Liver (tissue), 9 donors: ENCODE data around the gene KCNJ10. TPM values are rescaled to one million over a fixed set of nuclear protein-coding genes. Genes with fewer than 3 reads are reported as not detected.

Experiments used
- DNase-seq: peaks from one replicate; pipeline ENCODE4 v3.0.0-alpha.2; 2017; ENCODE audit warnings: low spot score
- H3K27ac ChIP-seq, 2 donors: one replicate each; pipeline ENCODE4 v1.7.0; 2013; ENCODE audit warnings: inconsistent platforms in 2 of 2, low read length in 2 of 2, control low read depth in 1 of 2, low read depth in 1 of 2, mild to moderate bottlenecking in 1 of 2
- H3K27me3 ChIP-seq, 4 donors: one replicate each; pipeline versions ENCODE4 v1.6.1 to v1.7.0; 2013; ENCODE audit warnings: low read length in 3 of 4, inconsistent platforms in 1 of 4, mild to moderate bottlenecking in 1 of 4, moderate library complexity in 1 of 4; ENCODE audit not compliant: control insufficient read depth in 4 of 4, insufficient read depth in 4 of 4
- H3K36me3 ChIP-seq, 4 donors: one replicate each; pipeline versions ENCODE4 v1.6.1 to v1.7.0; 2013; ENCODE audit warnings: low read length in 3 of 4, mild to moderate bottlenecking in 3 of 4, low read depth in 1 of 4, moderate library complexity in 1 of 4; ENCODE audit not compliant: control insufficient read depth in 4 of 4, insufficient read depth in 3 of 4
- H3K4me1 ChIP-seq, 4 donors: one replicate each; pipeline versions ENCODE4 v1.6.1 to v1.7.0; 2013; ENCODE audit warnings: low read length in 3 of 4, mild to moderate bottlenecking in 3 of 4, moderate library complexity in 1 of 4; ENCODE audit not compliant: control insufficient read depth in 4 of 4, insufficient read depth in 4 of 4
- H3K4me3 ChIP-seq, 3 donors: one replicate each; pipeline versions ENCODE4 v1.6.1 to v1.7.0; 2013; ENCODE audit warnings: low read length in 3 of 3, control low read depth in 1 of 3, low read depth in 1 of 3, mild to moderate bottlenecking in 1 of 3
- H3K9ac ChIP-seq, 2 donors: one replicate each; pipeline ENCODE4 v1.7.0; 2013; ENCODE audit warnings: low read length in 2 of 2, mild to moderate bottlenecking in 2 of 2, moderate library complexity in 2 of 2, control low read depth in 1 of 2, low read depth in 1 of 2
- H3K9me3 ChIP-seq, 4 donors: one replicate each; pipeline versions ENCODE4 v1.6.1 to v1.7.0; 2013; ENCODE audit warnings: low read length in 3 of 4; ENCODE audit not compliant: control insufficient read depth in 4 of 4
- EGR1 ChIP-seq, 2 donors: IDR thresholded peaks; 2 replicates each; pipeline ENCODE4 v1.6.1; 2016 to 2018; ENCODE audit warnings: antibody characterized with exemption in 2 of 2, low read depth in 2 of 2
- FOXA1 ChIP-seq: IDR thresholded peaks from 2 replicates; pipeline ENCODE4 v1.6.1; 2016; ENCODE audit warnings: antibody characterized with exemption
- FOXA2 ChIP-seq: IDR thresholded peaks from 2 replicates; pipeline ENCODE4 v1.6.1; 2016; ENCODE audit warnings: antibody characterized with exemption
- GABPA ChIP-seq, 2 donors: IDR thresholded peaks in 1 of 2; conservative IDR thresholded peaks in 1 of 2; 2 replicates each; pipeline ENCODE4 v1.6.1; 2016; ENCODE audit warnings: antibody characterized with exemption in 2 of 2, mild to moderate bottlenecking in 1 of 2, moderate library complexity in 1 of 2
- HNF4G ChIP-seq: IDR thresholded peaks from 2 replicates; pipeline ENCODE4 v1.6.1; 2016; ENCODE audit warnings: antibody characterized with exemption
- JUND ChIP-seq, 2 donors: IDR thresholded peaks; 2 replicates each; pipeline ENCODE4 v1.6.1; 2016; ENCODE audit warnings: antibody characterized with exemption in 2 of 2
- NR2F2 ChIP-seq: IDR thresholded peaks from 2 replicates; pipeline ENCODE4 v1.6.1; 2016; ENCODE audit warnings: antibody characterized with exemption
- RAD21 ChIP-seq, 2 donors: IDR thresholded peaks; 2 replicates each; pipeline ENCODE4 v1.6.1; 2016; ENCODE audit warnings: antibody characterized with exemption in 2 of 2, mild to moderate bottlenecking in 2 of 2
- RXRA ChIP-seq, 2 donors: IDR thresholded peaks; 2 replicates each; pipeline ENCODE4 v1.6.1; 2017 to 2018; ENCODE audit warnings: antibody characterized with exemption in 2 of 2, mild to moderate bottlenecking in 1 of 2
- SP1 ChIP-seq: IDR thresholded peaks from 2 replicates; pipeline ENCODE4 v1.6.1; 2018; ENCODE audit warnings: antibody characterized with exemption, mild to moderate bottlenecking
- YY1 ChIP-seq: IDR thresholded peaks from 2 replicates; pipeline ENCODE4 v1.6.1; 2016; ENCODE audit warnings: antibody characterized with exemption, mild to moderate bottlenecking
- WGBS: extraction: QIAGEN DNeasy Blood & Tissue Kit; methylation state at CpG from one replicate; pipeline ENCODE4 v1.1.7; 2013; 5-methylcytosine and 5-hydroxymethylcytosine counted together
- polyA plus RNA-seq, 2 donors: library from polyadenylated mRNA; stranded (reverse) in 1 of 2; unstranded in 1 of 2; fragments of 200-250 nt in 1 of 2; fragments of >200 nt in 1 of 2; fragmentation: Nextera tagmentation in 1 of 2; extraction: Ambion mirVana in 1 of 2; gene quantifications; one replicate each; pipeline versions ENCODE4 v1.2.1 to v1.2.3, GENCODE V29; 2013 to 2015
- total RNA-seq, 2 donors: library from RNA; depleted of rRNA; stranded (reverse); fragments of >200 nt; gene quantifications; one replicate each; pipeline ENCODE4 v1.2.3, GENCODE V29; 2014
- TF ChIP-seq, protein P1 (sequence below): IDR thresholded peaks from 2 replicates; pipeline ENCODE4 v1.6.1; 2016; ENCODE audit warnings: antibody characterized with exemption, mild to moderate bottlenecking
- TF ChIP-seq, protein P2 (sequence below): IDR thresholded peaks from 2 replicates; pipeline ENCODE4 v1.6.1; 2016; ENCODE audit warnings: antibody characterized with exemption
- TF ChIP-seq, protein P3 (sequence below): IDR thresholded peaks from 2 replicates; pipeline ENCODE4 v1.6.1; 2016; ENCODE audit warnings: antibody characterized with exemption
- TF ChIP-seq, protein P4 (sequence below): IDR thresholded peaks from 2 replicates; pipeline ENCODE4 v1.6.1; 2016; ENCODE audit warnings: antibody characterized with exemption
- donor health status: healthy.
- donor health status: healthy.
- donor health status: healthy.
- donor health status: healthy.
- donor health status: healthy.

Gene KCNJ10
- total and polyA plus RNA-seq, 4 donors = 0.48 to 1.6 (median 0.52) TPM

DNA sequence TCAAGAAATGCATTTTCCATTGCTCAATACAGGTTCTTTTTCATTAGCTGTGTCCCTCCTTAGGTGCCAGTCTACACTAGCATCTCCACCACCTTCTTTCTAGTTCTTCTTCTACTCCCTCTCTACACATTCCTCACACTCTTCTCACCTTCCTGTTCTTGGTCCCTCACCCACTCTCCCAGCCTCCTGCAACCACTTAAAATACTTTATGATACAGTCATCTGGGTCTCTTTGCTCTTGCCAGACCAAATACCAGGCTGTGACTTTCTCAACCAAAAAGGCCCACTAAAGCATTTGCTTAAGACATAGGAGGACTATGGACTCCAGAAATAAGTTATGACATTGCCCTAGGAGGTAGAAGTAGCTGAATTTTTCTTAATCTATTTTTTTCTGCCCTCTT is 73.3 kb downstream of the KCNJ10 start:
- Histone ChIP-seq H3K36me3 (no peaks in the 10 kb centered on the region), H3K27ac (no peak overlapping the region), H3K9ac (no peak overlapping the region), H3K9me3 (no peaks in the 10 kb centered on the region), H3K4me3 (no peak overlapping the region), H3K27me3 (no peaks in the 10 kb centered on the region), H3K4me1 (peaks cover 0 to 7% (median 5%) of the 10 kb centered on the region in 4 donors)
- TF ChIP-seq RXRA (IDR thresholded peaks at IDR 0.05) (no peak), JUND (IDR thresholded peaks at IDR 0.05) (no peak), HNF4G (no peak), SP1 (no peak), FOXA1 (no peak), NR2F2 (no peak), YY1 (no peak), FOXA2 (no peak)
- TF ChIP-seq, protein P1, sequence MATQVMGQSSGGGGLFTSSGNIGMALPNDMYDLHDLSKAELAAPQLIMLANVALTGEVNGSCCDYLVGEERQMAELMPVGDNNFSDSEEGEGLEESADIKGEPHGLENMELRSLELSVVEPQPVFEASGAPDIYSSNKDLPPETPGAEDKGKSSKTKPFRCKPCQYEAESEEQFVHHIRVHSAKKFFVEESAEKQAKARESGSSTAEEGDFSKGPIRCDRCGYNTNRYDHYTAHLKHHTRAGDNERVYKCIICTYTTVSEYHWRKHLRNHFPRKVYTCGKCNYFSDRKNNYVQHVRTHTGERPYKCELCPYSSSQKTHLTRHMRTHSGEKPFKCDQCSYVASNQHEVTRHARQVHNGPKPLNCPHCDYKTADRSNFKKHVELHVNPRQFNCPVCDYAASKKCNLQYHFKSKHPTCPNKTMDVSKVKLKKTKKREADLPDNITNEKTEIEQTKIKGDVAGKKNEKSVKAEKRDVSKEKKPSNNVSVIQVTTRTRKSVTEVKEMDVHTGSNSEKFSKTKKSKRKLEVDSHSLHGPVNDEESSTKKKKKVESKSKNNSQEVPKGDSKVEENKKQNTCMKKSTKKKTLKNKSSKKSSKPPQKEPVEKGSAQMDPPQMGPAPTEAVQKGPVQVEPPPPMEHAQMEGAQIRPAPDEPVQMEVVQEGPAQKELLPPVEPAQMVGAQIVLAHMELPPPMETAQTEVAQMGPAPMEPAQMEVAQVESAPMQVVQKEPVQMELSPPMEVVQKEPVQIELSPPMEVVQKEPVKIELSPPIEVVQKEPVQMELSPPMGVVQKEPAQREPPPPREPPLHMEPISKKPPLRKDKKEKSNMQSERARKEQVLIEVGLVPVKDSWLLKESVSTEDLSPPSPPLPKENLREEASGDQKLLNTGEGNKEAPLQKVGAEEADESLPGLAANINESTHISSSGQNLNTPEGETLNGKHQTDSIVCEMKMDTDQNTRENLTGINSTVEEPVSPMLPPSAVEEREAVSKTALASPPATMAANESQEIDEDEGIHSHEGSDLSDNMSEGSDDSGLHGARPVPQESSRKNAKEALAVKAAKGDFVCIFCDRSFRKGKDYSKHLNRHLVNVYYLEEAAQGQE = no peak
- TF ChIP-seq, protein P2, sequence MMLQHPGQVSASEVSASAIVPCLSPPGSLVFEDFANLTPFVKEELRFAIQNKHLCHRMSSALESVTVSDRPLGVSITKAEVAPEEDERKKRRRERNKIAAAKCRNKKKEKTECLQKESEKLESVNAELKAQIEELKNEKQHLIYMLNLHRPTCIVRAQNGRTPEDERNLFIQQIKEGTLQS = no peak
- TF ChIP-seq, protein P3, sequence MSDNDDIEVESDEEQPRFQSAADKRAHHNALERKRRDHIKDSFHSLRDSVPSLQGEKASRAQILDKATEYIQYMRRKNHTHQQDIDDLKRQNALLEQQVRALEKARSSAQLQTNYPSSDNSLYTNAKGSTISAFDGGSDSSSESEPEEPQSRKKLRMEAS = no peak
- no peak for DNase-seq

DNA sequence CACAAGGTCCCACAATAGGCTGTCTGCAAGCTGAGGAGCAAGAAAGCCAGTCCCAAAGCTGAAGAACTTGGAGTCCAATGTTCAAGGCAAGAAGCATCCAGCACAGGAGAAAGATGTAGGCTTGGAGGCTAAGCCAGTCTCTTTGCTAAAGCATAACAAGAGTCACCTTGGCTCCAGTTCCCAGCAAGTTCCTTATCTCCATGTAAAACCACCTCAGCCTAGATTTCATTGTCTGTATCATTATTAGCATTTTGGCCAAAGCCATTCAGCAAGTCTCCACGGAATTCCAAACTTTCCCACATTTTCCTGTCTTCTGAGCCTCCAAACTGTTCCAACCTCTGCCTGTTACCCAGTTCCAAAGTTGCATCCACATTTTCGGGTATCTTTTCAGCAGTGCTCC is 75.1 kb downstream of the KCNJ10 start:
- TF ChIP-seq, protein P2 = no peak
- TF ChIP-seq, protein P4, sequence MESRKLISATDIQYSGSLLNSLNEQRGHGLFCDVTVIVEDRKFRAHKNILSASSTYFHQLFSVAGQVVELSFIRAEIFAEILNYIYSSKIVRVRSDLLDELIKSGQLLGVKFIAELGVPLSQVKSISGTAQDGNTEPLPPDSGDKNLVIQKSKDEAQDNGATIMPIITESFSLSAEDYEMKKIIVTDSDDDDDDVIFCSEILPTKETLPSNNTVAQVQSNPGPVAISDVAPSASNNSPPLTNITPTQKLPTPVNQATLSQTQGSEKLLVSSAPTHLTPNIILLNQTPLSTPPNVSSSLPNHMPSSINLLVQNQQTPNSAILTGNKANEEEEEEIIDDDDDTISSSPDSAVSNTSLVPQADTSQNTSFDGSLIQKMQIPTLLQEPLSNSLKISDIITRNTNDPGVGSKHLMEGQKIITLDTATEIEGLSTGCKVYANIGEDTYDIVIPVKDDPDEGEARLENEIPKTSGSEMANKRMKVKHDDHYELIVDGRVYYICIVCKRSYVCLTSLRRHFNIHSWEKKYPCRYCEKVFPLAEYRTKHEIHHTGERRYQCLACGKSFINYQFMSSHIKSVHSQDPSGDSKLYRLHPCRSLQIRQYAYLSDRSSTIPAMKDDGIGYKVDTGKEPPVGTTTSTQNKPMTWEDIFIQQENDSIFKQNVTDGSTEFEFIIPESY = no peak
- TF ChIP-seq RAD21 (IDR thresholded peaks at IDR 0.05) (no peak), NR2F2 (no peak), EGR1 (IDR thresholded peaks at IDR 0.05; ENCODE audit: low read depth in 2 of 2) (no peak), FOXA2 (no peak), GABPA (IDR thresholded peaks at IDR 0.05 in 1 of 2, conservative IDR thresholded peaks at IDR 0.05 in 1 of 2) (no peak)
- TF ChIP-seq, protein P1 = no peak
- WGBS = 92% methylated on average over 2 of the region's 2 CpGs

More for the DNA sequence above, 75.1 kb downstream of the KCNJ10 start:
- H3K27ac ChIP-seq = no peak overlapping the region
- no peak for DNase-seq
- H3K9me3 ChIP-seq = no peaks in the 10 kb centered on the region
- no peak overlapping the region for H3K4me3 ChIP-seq
- peaks cover 0 to 11% (median 5%) of the 10 kb centered on the region in 4 donors for H3K4me1 ChIP-seq
- no peak overlapping the region for H3K9ac ChIP-seq
- H3K36me3 ChIP-seq = no peaks in the 10 kb centered on the region
- H3K27me3 ChIP-seq = no peaks in the 10 kb centered on the region
